ENCODE measurements around the gene ITFG1. TPM values are rescaled to one million over a fixed set of nuclear protein-coding genes. Genes with fewer than 3 reads are reported as not detected.

The ITFG1 gene
- total RNA-seq, 1 experiment from 2014 or later = 18.0 TPM

DNA sequence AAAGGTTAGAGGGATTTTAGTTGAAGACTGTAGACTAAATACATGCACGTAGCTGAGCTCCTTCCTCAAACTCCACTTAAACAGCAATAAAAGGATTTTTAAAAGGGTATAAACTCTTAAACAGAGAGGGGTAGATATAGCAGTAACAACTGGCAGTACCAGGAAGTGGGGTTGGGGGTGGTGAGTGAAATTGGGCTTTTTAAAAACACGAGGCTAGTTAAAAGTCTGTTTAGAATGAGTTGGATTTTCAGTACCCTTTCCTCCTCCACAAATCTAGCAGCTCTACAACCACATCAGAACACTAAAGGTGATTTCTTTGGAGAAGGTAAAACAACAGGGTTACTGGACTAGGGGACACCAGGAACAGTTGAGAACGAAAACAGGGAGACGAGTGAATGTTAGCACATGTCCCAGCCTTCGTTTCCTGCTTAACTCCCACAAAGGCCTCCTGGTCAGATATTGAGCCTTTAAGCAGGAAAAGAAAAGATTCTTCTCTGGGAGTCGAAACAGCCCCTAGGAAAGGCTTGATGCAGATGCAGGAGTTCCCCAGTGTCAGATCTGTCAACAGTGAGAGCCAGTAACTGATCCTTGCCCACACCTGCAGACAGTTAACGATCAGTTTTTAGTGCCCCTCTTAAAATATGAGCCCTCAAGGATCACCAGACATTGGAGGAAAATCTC is 331.0 kb downstream of the ITFG1 start:
- Histone ChIP-seq H3K18ac (ENCODE audit: insufficient read length, low read depth, low read length) (peak overlapping the region; percentile 27), H3K4ac (ENCODE audit: low read depth, low read length) (no peak overlapping the region), H3K79me2 (ENCODE audit: insufficient read depth, low read length) (no peaks in the 10 kb centered on the region), H3K4me2 (ENCODE audit: insufficient read depth, insufficient read length, low read length) (no peak overlapping the region), H4K8ac (replicated peaks; ENCODE audit: insufficient read length, low read depth, low read length) (no peak overlapping the region), H3K27me3 (ENCODE audit: insufficient read depth, low read length) (no peaks in the 10 kb centered on the region), H2AFZ (ENCODE audit: low read length) (no peak overlapping the region), H2BK15ac (ENCODE audit: low read depth, low read length) (no peak overlapping the region), H3K9me3 (ENCODE audit: control insufficient read depth, low read depth, low read length) (no peaks in the 10 kb centered on the region), H3K27ac (ENCODE audit: insufficient read length, low read depth, low read length) (no peak overlapping the region), H2AK5ac (ENCODE audit: insufficient read length, low read length) (no peak overlapping the region), H3K23me2 (ENCODE audit: insufficient read length, low read depth, low read length, poor library complexity, severe bottlenecking) (no peaks in the 10 kb centered on the region), H3K56ac (ENCODE audit: insufficient read length, low read depth, low read length) (no peak overlapping the region), H3K23ac (ENCODE audit: insufficient read length, low read depth, low read length) (no peak overlapping the region), H2BK12ac (ENCODE audit: insufficient read length, low read depth, low read length) (no peak overlapping the region), H2BK120ac (ENCODE audit: low read depth, low read length, poor library complexity, severe bottlenecking) (no peak overlapping the region), H4K91ac (ENCODE audit: insufficient read length, low read depth, low read length) (no peak overlapping the region), H4K5ac (ENCODE audit: insufficient read length, low read depth, low read length) (no peak overlapping the region), H3K79me1 (ENCODE audit: insufficient read depth, low read depth, low read length, poor library complexity, severe bottlenecking) (no peaks in the 10 kb centered on the region), H2BK20ac (ENCODE audit: low read depth, low read length, poor library complexity, severe bottlenecking) (no peak overlapping the region), H3K14ac (ENCODE audit: insufficient read depth, low read length) (peak overlapping the region; percentile 2; the same call in 1 of the 2 replicates), H4K20me1 (ENCODE audit: control insufficient read depth, insufficient read depth, insufficient read length) (no peaks in the 10 kb centered on the region), H3T11ph (ENCODE audit: low read length) (no peak overlapping the region), H3K4me1 (ENCODE audit: insufficient read depth, low read length) (no peaks in the 10 kb centered on the region; the same call in 1 of the 2 replicates), H3K9ac (ENCODE audit: extremely low read depth, insufficient read length, low read length) (no peak overlapping the region), H2BK5ac (ENCODE audit: insufficient read length, low read length) (no peak overlapping the region)
- H3K36me3 Mint-ChIP-seq (ENCODE audit: insufficient read depth in 1 of 3, low read depth in 3 of 3) = peaks cover 3 to 10% (median 6%) of the 10 kb centered on the region in 3 experiments; a peak in 3 of 7 replicates
- H3K27ac Mint-ChIP-seq = peak overlapping the region; percentile 72 to 95 (median 94); a peak in 6 of 7 replicates
- no peak for DNase-seq
- H3K4me3 Mint-ChIP-seq = no peak overlapping the region
- WGBS (ENCODE audit: extremely low coverage, insufficient read length, low lambda C conversion rate) = no CpG with 5 or more reads among the region's 7 CpGs
- no peaks in the 10 kb centered on the region for H3K27me3 Mint-ChIP-seq (ENCODE audit: low read depth)
- peaks cover 18 to 19% of the 10 kb centered on the region in 2 experiments for H3K4me1 Mint-ChIP-seq
- H3K9me3 Mint-ChIP-seq = no peaks in the 10 kb centered on the region
- TF ChIP-seq, protein P1, sequence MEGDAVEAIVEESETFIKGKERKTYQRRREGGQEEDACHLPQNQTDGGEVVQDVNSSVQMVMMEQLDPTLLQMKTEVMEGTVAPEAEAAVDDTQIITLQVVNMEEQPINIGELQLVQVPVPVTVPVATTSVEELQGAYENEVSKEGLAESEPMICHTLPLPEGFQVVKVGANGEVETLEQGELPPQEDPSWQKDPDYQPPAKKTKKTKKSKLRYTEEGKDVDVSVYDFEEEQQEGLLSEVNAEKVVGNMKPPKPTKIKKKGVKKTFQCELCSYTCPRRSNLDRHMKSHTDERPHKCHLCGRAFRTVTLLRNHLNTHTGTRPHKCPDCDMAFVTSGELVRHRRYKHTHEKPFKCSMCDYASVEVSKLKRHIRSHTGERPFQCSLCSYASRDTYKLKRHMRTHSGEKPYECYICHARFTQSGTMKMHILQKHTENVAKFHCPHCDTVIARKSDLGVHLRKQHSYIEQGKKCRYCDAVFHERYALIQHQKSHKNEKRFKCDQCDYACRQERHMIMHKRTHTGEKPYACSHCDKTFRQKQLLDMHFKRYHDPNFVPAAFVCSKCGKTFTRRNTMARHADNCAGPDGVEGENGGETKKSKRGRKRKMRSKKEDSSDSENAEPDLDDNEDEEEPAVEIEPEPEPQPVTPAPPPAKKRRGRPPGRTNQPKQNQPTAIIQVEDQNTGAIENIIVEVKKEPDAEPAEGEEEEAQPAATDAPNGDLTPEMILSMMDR (conservative IDR thresholded peaks at IDR 0.05) = no peak
